ENCODE measurements around the gene SPAG4.

GRCh38 chr20:35578469-35578868 lies 37.2 kb upstream of the SPAG4 start:
- TF ChIP-seq CTCF (IDR thresholded peaks at IDR 0.05) (no peak), POLR2A (IDR thresholded peaks at IDR 0.05) (no peak)
